Measurements from ENCODE around the gene SDHAF2. TPM values are rescaled to one million over a fixed set of nuclear protein-coding genes. Genes with fewer than 3 reads are reported as not detected.

SDHAF2 gene
- total and polyA plus RNA-seq, 9 of the 15 experiments (the other 6 are each of a cell fraction or from before 2014, with no cell fraction given) = 21.2 to 144 (median 40.4) TPM

GRCh38 chr11:61417670-61418069 lies 12.3 kb upstream of the SDHAF2 start:
- H3K36me3 ChIP-seq (ENCODE audit: control insufficient read depth, insufficient read depth, low read length) = peaks cover 99% of the 10 kb centered on the region
- H3K9me3 ChIP-seq (replicated peaks; ENCODE audit: control insufficient read depth, insufficient read depth, low read depth, low read length) = no peaks in the 10 kb centered on the region
- H3K9ac ChIP-seq (ENCODE audit: insufficient read depth in 1 of 2, low read depth in 2 of 2, low read length in 2 of 2) = no peak overlapping the region
- intact Hi-C loops (cut with micrococcal nuclease) (no loop called here), in situ Hi-C loops (cut with MboI) (no loop called here)
- no peak overlapping the region for H3K4me3 ChIP-seq
- H4K20me1 ChIP-seq (replicated peaks; ENCODE audit: control insufficient read depth, insufficient read depth, low read length) = peaks cover 15% of the 10 kb centered on the region; the same call in 1 of the 2 replicates
- H3K4me1 ChIP-seq (replicated peaks in 1 of 2; ENCODE audit: control insufficient read depth in 2 of 2, insufficient read depth in 2 of 2, low read length in 2 of 2) = peaks cover 0 to 2% of the 10 kb centered on the region in 2 experiments; a peak in 2 of 5 replicates
- H3K4me2 ChIP-seq (ENCODE audit: insufficient read depth, low read length) = no peak overlapping the region
- WGBS (ENCODE audit: insufficient coverage, low coverage, missing lambda C conversion rate) = 67% methylated on average over 2 of the region's 2 CpGs
- peak overlapping the region; percentile 34; the same call in 2 of the 3 replicates for H3K27ac ChIP-seq (ENCODE audit: extremely low read depth, low read depth, low read length)
- no peaks in the 10 kb centered on the region for H3K27me3 ChIP-seq (ENCODE audit: control insufficient read depth in 2 of 2, insufficient read depth in 2 of 2, low read length in 2 of 2)
- no peak overlapping the region for H2AFZ ChIP-seq (ENCODE audit: low read depth, low read length)
- ATAC-seq = no peak; the same call in 2 of the 3 replicates
- TF ChIP-seq POLR2G (IDR thresholded peaks at IDR 0.05; ENCODE audit: low read depth, low read length) (no peak), MAFG (tag; conservative IDR thresholded peaks at IDR 0.05) (peak; percentile 75), CEBPG (CRISPR knock-in tag; IDR thresholded peaks at IDR 0.05) (no peak), CEBPG (tag; conservative IDR thresholded peaks at IDR 0.05 in 1 of 2, IDR thresholded peaks at IDR 0.05 in 1 of 2) (peak in 1 of 2 experiments; percentile 67; a peak in 2 of 4 replicates), ZNF24 (IDR thresholded peaks at IDR 0.05) (no peak), NONO (IDR thresholded peaks at IDR 0.05; ENCODE audit: low read depth in 2 of 2, low read length in 1 of 2) (no peak), MAFK (IDR thresholded peaks at IDR 0.05; ENCODE audit: low read length) (peak; percentile 30; the same call in 1 of the 2 replicates), ZNF316 (IDR thresholded peaks at IDR 0.05) (peak; percentile 29; the same call in 1 of the 2 replicates), POLR3G (IDR thresholded peaks at IDR 0.05; ENCODE audit: extremely low read depth, insufficient read length, insufficient replicate concordance) (no peak), CEBPB (tag; IDR thresholded peaks at IDR 0.05) (peak; percentile 83), C11orf30 (IDR thresholded peaks at IDR 0.05; ENCODE audit: low read depth) (peak; percentile 42; the same call in 1 of the 2 replicates), NFE2 (IDR thresholded peaks at IDR 0.05; ENCODE audit: low read depth) (peak; percentile 55), FOXJ2 (tag; IDR thresholded peaks at IDR 0.05) (peak; percentile 79), GATAD2B (IDR thresholded peaks at IDR 0.05; ENCODE audit: borderline replicate concordance) (no peak), MAFF (IDR thresholded peaks at IDR 0.05; ENCODE audit: low read length) (0 out of 2 replicates have a peak, but pooled peaks have one; percentile 20), SMAD1 (IDR thresholded peaks at IDR 0.05; ENCODE audit: low read depth, low read length, partially characterized antibody) (no peak), RFX1 (IDR thresholded peaks at IDR 0.05) (peak; percentile 38), SPI1 (IDR thresholded peaks at IDR 0.05; ENCODE audit: borderline replicate concordance, low read depth, low read length) (peak; percentile 13; the same call in 1 of the 2 replicates), ZNF589 (CRISPR knock-in tag; IDR thresholded peaks at IDR 0.05; ENCODE audit: low read depth) (no peak)
- TF ChIP-seq, protein P1, sequence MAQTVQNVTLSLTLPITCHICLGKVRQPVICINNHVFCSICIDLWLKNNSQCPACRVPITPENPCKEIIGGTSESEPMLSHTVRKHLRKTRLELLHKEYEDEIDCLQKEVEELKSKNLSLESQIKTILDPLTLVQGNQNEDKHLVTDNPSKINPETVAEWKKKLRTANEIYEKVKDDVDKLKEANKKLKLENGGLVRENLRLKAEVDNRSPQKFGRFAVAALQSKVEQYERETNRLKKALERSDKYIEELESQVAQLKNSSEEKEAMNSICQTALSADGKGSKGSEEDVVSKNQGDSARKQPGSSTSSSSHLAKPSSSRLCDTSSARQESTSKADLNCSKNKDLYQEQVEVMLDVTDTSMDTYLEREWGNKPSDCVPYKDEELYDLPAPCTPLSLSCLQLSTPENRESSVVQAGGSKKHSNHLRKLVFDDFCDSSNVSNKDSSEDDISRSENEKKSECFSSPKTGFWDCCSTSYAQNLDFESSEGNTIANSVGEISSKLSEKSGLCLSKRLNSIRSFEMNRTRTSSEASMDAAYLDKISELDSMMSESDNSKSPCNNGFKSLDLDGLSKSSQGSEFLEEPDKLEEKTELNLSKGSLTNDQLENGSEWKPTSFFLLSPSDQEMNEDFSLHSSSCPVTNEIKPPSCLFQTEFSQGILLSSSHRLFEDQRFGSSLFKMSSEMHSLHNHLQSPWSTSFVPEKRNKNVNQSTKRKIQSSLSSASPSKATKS (CRISPR knock-in tag; IDR thresholded peaks at IDR 0.05) = no peak
- TF ChIP-seq, protein P2, sequence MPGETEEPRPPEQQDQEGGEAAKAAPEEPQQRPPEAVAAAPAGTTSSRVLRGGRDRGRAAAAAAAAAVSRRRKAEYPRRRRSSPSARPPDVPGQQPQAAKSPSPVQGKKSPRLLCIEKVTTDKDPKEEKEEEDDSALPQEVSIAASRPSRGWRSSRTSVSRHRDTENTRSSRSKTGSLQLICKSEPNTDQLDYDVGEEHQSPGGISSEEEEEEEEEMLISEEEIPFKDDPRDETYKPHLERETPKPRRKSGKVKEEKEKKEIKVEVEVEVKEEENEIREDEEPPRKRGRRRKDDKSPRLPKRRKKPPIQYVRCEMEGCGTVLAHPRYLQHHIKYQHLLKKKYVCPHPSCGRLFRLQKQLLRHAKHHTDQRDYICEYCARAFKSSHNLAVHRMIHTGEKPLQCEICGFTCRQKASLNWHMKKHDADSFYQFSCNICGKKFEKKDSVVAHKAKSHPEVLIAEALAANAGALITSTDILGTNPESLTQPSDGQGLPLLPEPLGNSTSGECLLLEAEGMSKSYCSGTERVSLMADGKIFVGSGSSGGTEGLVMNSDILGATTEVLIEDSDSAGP (CRISPR knock-in tag; IDR thresholded peaks at IDR 0.05) = no peak
- no peak for DNase-seq (ENCODE audit: extremely low read depth in 1 of 4, low spot score in 3 of 4)
- ChIA-PET POLR2A (interaction anchor here (0.6 to 1.6 kb wide), 8 partner anchors 8 to 636 kb away, joined by 3 to 7 read pairs (median 4); partner anchors contain the start of genes CPSF7 and SDHAF2), CTCF (ENCODE audit: low intra/inter-chr PET ratio) (no interaction called here)
- peaks cover 48% of the 10 kb centered on the region for H3K79me2 ChIP-seq (ENCODE audit: control insufficient read depth, insufficient read depth, low read length)
- H3K9me1 ChIP-seq (ENCODE audit: control insufficient read depth, insufficient read depth, low read length) = no peaks in the 10 kb centered on the region
- BruUV-seq (replicated peaks) = no TSS peak
- no peak for FAIRE-seq
